ENCODE results near the gene HRNR. TPM values are rescaled to one million over a fixed set of nuclear protein-coding genes. Genes with fewer than 3 reads are reported as not detected.

Gene HRNR
- total and polyA plus RNA-seq, 2 experiments from 2014 or later = not detected

GRCh38 chr1:152186556-152187285 lies 37.3 kb downstream of the HRNR start:
- WGBS (ENCODE audit: low lambda C conversion rate, missing lambda C conversion rate) = 49% methylated on average over 5 of the region's 5 CpGs
- no peak overlapping the region for H2AFZ ChIP-seq

GRCh38 chr1:152185544-152186391 lies 38.2 kb downstream of the HRNR start:
- Histone ChIP-seq H3K27ac (no peak overlapping the region), H3K4me3 (no peak overlapping the region), H2AFZ (no peak overlapping the region), H3K9me3 (ENCODE audit: low read depth) (no peaks in the 10 kb centered on the region), H3K9me2 (replicated peaks; ENCODE audit: insufficient read depth) (no peaks in the 10 kb centered on the region), H3K4me2 (no peak overlapping the region), H3K4me1 (ENCODE audit: insufficient read depth) (no peaks in the 10 kb centered on the region), H3K27me3 (no peaks in the 10 kb centered on the region), H3K36me3 (replicated peaks; ENCODE audit: insufficient read depth, low read depth) (no peaks in the 10 kb centered on the region), H3K79me2 (no peaks in the 10 kb centered on the region), H4K20me1 (ENCODE audit: insufficient read depth, poor library complexity, severe bottlenecking) (no peaks in the 10 kb centered on the region)
- WGBS (ENCODE audit: low lambda C conversion rate, missing lambda C conversion rate) = 20% methylated on average over 8 of the region's 8 CpGs
- peak; percentile 60 for DNase-seq (ENCODE audit: low spot score)
- peak; percentile 63 for TF ChIP-seq CTCF (IDR thresholded peaks at IDR 0.05; ENCODE audit: poor library complexity)
- TF ChIP-seq EZH2phosphoT487 (IDR thresholded peaks at IDR 0.05; ENCODE audit: low read depth, severe bottlenecking, unreplicated experiment) = no peak

More at GRCh38 chr1:152186556-152187285, 37.3 kb downstream of the HRNR start:
- no peak overlapping the region for H3K4me3 ChIP-seq
- no peaks in the 10 kb centered on the region for H3K79me2 ChIP-seq
- no peak for DNase-seq (ENCODE audit: low spot score)
- no peaks in the 10 kb centered on the region for H3K36me3 ChIP-seq (replicated peaks; ENCODE audit: insufficient read depth, low read depth)
- H3K4me2 ChIP-seq = no peak overlapping the region
- no peaks in the 10 kb centered on the region for H3K4me1 ChIP-seq (ENCODE audit: insufficient read depth)
- H3K9me2 ChIP-seq (replicated peaks; ENCODE audit: insufficient read depth) = no peaks in the 10 kb centered on the region
- TF ChIP-seq EZH2 (IDR thresholded peaks at IDR 0.05; ENCODE audit: borderline replicate concordance) (no peak), CTCF (IDR thresholded peaks at IDR 0.05; ENCODE audit: poor library complexity) (no peak), EZH2phosphoT487 (IDR thresholded peaks at IDR 0.05; ENCODE audit: low read depth, severe bottlenecking, unreplicated experiment) (no peak)
- H3K27me3 ChIP-seq = no peaks in the 10 kb centered on the region
- no peak overlapping the region for H3K27ac ChIP-seq
- H3K9me3 ChIP-seq (ENCODE audit: low read depth) = no peaks in the 10 kb centered on the region
- H4K20me1 ChIP-seq (ENCODE audit: insufficient read depth, poor library complexity, severe bottlenecking) = no peaks in the 10 kb centered on the region

GRCh38 chr1:152182944-152183361 lies 41.0 kb downstream of the HRNR start:
- DNase-seq (ENCODE audit: low spot score) = no peak
- H3K4me3 ChIP-seq = no peak overlapping the region
- H3K9me2 ChIP-seq (replicated peaks; ENCODE audit: insufficient read depth) = no peaks in the 10 kb centered on the region
- no peaks in the 10 kb centered on the region for H3K27me3 ChIP-seq
- TF ChIP-seq EZH2phosphoT487 (IDR thresholded peaks at IDR 0.05; ENCODE audit: low read depth, severe bottlenecking, unreplicated experiment) (no peak), CTCF (IDR thresholded peaks at IDR 0.05; ENCODE audit: poor library complexity) (no peak), EZH2 (IDR thresholded peaks at IDR 0.05; ENCODE audit: borderline replicate concordance) (no peak)
- no peak overlapping the region for H3K27ac ChIP-seq
- H4K20me1 ChIP-seq (ENCODE audit: insufficient read depth, poor library complexity, severe bottlenecking) = no peaks in the 10 kb centered on the region
- no peak overlapping the region for H3K4me2 ChIP-seq
- 61% methylated on average over 2 of the region's 2 CpGs for WGBS (ENCODE audit: low lambda C conversion rate, missing lambda C conversion rate)
- no peaks in the 10 kb centered on the region for H3K79me2 ChIP-seq
- H3K9me3 ChIP-seq (ENCODE audit: low read depth) = no peaks in the 10 kb centered on the region
- H3K4me1 ChIP-seq (ENCODE audit: insufficient read depth) = no peaks in the 10 kb centered on the region
- H2AFZ ChIP-seq = no peak overlapping the region
- no peaks in the 10 kb centered on the region for H3K36me3 ChIP-seq (replicated peaks; ENCODE audit: insufficient read depth, low read depth)

Data from hepatocyte (in vitro differentiated cells).